Breast epithelium (tissue), 3 donors: ENCODE data around the gene ISG15.

Experiments used
- POLR2A ChIP-seq: fragments of 450-650 bp; IDR thresholded peaks from one replicate; pipeline ENCODE4 v1.6.1; 2016; ENCODE audit warnings: antibody characterized with exemption, mild to moderate bottlenecking, moderate library complexity
- POLR2AphosphoS5 ChIP-seq, 3 donors: sonication (generic); formaldehyde crosslinking; IDR thresholded peaks; one replicate each; pipeline ENCODE4 v1.6.1; 2017; ENCODE audit warnings: antibody characterized with exemption in 3 of 3
- TF ChIP-seq, protein P1 (sequence below), 3 donors: fragments of 450-650 bp; IDR thresholded peaks; one replicate each; pipeline ENCODE4 v1.5.1; 2016 to 2017; ENCODE audit warnings: antibody characterized with exemption in 3 of 3, mild to moderate bottlenecking in 3 of 3, moderate library complexity in 3 of 3

DNA sequence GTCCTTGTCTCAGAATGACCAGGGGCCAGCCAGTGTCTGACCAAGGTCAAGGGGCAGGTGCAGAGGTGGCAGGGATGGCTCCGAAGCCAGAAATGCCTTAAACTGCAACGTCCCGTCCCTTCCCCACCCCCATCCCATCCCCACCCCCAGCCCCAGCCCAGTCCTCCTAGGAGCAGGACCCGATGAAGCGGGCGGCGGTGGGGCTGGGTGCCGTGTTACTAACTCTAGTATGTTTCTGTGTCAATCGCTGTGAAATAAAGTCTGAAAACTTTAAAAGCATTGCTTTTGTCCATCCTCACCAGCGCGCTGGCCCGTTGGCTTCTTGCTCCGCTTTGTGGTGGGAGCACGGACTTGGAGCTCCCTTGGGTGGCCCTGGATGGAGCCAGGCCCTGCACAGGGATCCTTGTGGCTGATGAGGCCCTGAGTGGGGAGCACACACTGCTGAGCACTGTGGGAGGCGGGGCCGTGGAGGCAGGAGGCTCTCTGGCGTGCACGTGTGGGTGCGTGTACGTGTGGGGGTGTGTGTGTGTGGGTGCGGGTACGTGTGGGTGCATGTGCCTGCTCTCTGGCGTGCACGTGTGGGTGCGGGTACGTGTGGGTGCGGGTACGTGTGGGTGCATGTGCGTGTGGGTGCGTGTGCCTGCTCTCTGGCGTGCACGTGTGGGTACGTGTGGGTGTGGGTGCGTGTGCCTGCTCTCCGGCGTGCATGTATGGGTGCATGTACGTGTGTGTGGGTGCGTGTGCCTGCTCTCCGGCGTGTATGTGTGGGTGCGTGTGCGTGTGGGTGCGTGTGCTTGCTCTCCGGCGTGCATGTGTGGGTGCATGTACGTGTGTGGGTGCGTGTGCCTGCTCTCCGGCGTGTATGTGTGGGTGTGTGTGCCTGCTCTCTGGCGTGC lies 42.8 kb downstream of the ISG15 start:
- TF ChIP-seq, protein P1, sequence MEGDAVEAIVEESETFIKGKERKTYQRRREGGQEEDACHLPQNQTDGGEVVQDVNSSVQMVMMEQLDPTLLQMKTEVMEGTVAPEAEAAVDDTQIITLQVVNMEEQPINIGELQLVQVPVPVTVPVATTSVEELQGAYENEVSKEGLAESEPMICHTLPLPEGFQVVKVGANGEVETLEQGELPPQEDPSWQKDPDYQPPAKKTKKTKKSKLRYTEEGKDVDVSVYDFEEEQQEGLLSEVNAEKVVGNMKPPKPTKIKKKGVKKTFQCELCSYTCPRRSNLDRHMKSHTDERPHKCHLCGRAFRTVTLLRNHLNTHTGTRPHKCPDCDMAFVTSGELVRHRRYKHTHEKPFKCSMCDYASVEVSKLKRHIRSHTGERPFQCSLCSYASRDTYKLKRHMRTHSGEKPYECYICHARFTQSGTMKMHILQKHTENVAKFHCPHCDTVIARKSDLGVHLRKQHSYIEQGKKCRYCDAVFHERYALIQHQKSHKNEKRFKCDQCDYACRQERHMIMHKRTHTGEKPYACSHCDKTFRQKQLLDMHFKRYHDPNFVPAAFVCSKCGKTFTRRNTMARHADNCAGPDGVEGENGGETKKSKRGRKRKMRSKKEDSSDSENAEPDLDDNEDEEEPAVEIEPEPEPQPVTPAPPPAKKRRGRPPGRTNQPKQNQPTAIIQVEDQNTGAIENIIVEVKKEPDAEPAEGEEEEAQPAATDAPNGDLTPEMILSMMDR (IDR thresholded peaks at IDR 0.05) = no peak
- no peak for TF ChIP-seq POLR2A
- TF ChIP-seq POLR2AphosphoS5 (IDR thresholded peaks at IDR 0.05) = no peak
